Pulmonary artery endothelial cell (primary cell): ENCODE results near the gene TMEM232. TPM values are rescaled to one million over a fixed set of nuclear protein-coding genes. Genes with fewer than 3 reads are reported as not detected.
"Not testable (repeated sequence)": the region's sequence is repeated elsewhere in the genome, so short reads cannot be mapped to it uniquely, and the experiment has no call there.

Experiments
- DNase-seq: peaks from one replicate; pipeline ENCODE4 v3.0.0-alpha.2; 2011; ENCODE audit warnings: low read depth, low spot score
- total RNA-seq: library from RNA; depleted of rRNA; stranded (reverse); fragments of >200 nt; gene quantifications from 2 replicates; pipeline ENCODE4 v1.2.3, GENCODE V29; 2014

Gene TMEM232
- total RNA-seq, 1 donor from 2014 or later = 0.46 TPM

- DNase-seq = no peak
Measured at GRCh38 chr5:110625376-110625999, 101.0 kb downstream of the TMEM232 start.

DNA sequence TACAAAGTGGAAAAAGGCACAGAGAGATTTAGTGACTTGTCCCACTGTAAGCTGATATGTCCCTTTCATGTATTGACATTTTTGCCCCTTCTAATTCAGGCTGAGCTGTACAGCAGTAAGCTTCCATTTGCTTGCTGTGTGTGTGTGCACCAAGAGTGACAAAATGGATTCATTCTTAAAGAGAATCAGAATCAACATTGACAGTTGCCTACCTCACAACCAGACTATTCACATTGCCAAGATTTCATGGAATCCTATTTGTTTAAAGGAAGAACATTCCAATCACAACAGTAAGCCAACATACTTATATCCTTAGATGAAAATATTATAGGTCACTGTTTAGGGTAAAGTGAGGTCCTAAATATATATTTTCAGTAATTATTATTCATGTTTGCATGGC lies 102.6 kb downstream of the TMEM232 start:
- no peak for DNase-seq

GRCh38 chr5:110618941-110619340 lies 107.5 kb downstream of the TMEM232 start:
- DNase-seq = no peak

DNA sequence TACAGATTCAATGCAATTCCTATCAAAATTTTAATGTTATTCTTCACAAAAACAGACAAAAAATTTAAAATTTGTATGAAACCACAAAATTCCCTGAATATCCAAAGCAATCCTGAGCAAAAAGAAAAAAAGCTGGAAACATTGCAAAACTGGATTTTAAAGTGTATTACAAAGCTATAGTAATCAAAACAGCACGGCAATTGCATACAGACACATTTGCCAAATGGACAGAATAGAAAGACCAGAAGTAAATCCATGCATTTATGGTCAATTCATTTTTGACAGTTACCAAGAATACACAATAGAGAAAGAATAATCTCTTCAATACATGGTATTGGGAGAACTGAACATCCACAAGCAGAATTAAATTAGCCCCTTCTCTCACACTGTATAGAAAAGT lies 110.5 kb downstream of the TMEM232 start:
- no peak for DNase-seq

DNA sequence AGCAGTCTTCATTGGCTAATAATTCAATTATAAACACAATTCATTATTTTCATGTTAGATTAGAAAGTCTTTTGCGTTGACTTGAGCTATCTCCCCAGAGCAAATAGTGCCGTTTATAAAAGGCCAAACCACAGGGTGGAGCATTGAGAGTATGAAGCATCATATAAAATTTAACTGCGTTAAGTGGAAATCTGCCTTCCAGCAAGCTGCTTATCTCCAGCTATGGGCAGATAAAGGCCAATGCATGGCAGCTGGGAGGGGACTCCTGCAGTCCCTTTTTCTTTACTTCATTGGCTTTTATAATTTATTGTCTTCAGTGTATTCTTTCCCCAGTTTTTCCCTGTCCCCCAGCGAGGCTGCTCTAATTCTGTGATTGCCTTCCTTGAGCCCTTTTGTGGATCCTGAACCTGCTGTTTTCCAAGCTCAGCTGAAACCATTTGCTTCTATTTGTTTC lies 113.7 kb downstream of the TMEM232 start:
- DNase-seq = no peak

GRCh38 chr5:110611817-110612216 lies 114.7 kb downstream of the TMEM232 start:
- DNase-seq = no peak

GRCh38 chr5:110594866-110595265 lies 131.6 kb downstream of the TMEM232 start:
- DNase-seq = no peak

- no peak for DNase-seq
Measured at GRCh38 chr5:110590187-110590586, 136.3 kb downstream of the TMEM232 start.

DNA sequence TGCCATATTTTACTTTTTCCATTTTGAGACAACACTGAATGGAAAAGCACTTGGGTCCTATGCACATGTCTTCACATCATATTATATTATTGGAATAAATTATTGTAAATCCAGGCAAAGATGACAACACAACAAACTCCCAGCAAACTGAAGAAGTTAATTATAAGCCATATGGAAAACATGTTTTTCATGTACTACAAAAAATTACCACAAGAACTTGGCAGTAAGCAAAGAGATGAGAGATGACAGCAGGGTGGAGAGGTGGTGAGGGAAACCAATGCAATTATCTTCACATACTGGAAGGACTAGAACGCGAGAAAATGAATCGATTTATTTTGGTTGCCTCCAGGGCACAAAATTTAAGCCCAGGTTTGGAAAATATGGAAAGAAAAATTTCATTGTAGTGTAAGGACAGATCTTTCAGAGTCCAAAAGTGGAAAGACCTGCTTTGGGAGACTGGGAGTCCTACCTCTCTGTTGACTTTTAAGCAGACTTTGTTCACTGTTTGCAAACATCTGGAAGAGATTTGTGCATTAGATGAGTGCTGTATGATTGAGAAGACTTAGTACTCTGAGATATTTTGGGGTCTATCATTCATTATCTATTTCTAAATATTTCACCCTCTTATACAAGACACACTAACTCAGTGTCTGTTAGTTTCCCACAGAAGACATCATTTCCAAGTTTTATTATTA lies 138.0 kb downstream of the TMEM232 start:
- no peak for DNase-seq

DNA sequence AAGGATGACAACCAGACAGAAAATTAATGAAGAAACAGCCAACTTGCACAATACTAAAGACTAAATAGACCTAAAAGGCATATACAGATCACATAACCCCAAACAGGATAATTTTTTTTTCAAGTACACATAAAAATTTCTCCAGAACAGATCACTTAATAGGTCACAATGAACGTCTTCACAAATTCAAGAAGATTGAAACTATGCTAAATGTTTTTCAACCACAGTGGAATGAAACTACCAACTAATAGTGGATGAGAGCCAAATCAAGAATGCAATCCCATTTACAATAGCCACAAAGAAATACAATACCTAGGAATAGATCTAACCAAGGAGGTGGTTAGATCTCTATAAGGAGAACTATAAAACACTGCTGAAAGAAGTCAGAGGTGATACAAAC lies 145.8 kb downstream of the TMEM232 start:
- DNase-seq = no peak

DNA sequence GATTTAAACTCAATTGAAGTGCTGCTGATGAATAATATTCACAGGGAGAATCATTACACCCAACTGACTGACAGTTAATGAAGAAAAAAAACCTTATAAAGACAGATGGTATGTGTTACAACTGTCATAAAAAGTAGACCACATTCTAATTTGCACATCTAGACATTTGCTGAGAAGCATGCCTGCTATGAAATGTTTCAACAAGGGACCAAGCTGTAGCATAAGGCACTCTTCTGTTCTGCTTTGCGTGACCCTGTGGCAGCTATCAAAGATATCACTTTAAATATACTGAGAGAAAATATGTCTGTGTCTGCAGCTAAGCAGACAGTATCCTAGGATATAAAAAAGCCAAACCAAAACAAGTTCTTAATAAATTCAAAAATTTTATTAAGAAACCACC lies 153.7 kb downstream of the TMEM232 start:
- no peak for DNase-seq

DNA sequence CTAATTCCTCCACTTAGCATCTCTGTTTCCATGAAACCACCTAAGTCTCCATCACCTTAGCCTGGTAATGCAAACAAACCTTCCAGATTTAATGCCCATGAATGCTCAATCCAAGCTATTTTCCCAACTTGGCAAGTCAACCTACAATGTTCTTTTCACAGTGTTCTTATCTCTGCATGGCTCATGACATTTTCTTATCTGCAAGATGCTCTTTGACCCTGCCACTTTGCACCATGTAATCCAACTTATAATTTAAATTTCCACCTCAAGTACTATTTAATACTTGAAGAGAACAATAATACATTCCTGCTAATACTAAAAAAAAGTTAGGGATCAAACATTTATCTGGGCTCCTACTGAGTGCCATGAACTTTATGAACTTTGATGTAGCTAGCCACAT lies 164.3 kb downstream of the TMEM232 start:
- no peak for DNase-seq

DNA sequence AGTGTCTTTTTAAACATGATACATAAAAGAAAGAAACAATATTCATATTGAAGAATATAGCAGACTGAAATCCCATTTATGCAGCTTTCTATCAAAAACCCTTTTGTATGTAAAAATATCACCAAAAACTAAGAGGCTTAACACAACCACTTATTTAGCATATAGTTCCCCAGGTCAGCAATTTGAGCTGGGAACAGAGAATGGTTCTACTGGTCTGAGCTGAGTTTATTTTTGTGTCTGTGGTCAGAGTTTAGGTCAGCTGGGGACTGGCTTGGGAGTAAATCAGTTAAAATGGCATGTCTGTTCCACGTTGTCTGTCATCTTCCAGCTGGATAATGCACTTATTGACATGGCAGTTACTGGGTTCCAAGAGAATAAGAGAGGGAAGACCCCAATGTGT lies 165.0 kb downstream of the TMEM232 start:
- no peak for DNase-seq

DNA sequence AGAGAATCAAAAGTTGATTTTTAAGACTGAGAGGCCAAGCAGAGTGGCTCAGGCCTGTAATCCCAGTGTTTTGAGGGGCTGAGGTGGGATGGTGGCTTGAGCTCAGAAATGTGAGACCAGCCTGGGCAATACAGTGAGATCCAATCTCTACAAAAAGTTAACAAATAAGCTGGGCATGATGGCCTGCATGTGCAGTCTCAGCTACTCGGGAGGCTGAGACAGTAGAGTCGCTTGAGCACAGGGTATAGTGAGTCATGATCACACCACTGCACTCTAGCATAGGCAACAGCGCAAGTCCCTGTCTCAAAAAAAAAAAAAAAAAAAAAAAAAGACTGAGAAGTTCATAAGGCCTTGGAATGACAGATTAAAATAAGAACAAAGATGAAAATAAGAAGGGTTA lies 177.2 kb downstream of the TMEM232 start:
- DNase-seq = no peak

DNA sequence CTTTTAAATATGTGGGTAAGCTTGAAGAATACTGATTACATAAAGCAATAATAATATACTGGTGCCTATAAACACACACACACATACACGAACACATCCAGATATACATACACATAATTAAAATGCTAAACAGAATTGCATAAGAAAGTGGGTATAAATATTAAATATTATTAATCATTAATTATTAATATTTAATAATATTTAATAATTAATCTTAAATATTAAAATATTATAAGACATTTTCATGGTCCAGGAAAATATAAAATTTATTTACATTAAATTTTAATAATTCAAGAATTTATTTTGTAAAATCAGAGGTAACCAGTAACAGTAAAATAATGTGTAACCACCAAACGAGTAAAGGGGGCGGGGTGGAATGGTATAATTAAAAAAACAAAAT lies 178.3 kb downstream of the TMEM232 start:
- no peak for DNase-seq

DNA sequence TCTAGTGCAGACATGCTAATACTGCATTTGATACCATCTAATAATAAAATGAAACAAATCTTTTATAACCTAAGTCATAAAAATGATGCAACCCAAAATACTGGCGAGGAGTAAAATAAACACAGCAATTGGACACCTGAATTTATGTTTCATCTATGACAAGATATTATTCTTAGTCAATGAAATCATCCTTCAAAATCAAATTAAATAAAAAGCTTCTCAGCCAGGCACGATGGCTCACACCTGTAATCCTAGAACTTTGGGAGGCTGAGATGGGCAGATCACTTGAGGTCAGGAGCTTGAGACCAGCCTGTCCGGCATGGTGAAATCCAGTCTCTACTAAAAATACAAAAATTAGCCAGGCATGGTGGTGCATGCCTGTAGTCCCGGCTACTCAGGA lies 179.0 kb downstream of the TMEM232 start:
- DNase-seq = no peak

GRCh38 chr5:110545716-110546115 lies 180.8 kb downstream of the TMEM232 start:
- no peak for DNase-seq

DNA sequence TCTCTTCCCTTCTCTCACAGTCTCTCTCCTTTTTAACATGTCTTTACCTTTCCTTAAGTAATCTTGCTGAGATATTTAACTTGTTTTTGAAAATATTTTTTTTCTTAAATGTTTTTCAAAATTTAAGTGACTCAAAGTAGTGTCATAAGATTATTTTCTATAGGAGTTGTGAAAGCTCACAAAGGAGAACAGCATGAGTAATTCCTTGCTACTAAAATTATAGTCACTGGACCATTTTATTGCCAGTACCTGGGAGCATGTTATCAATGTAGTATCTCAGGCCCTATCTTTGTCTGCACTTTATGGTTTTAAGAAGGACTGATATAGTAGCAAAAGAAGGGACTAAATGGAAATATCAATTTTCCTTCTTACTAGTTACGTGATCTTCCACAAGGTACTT lies 181.9 kb downstream of the TMEM232 start:
- no peak for DNase-seq

DNA sequence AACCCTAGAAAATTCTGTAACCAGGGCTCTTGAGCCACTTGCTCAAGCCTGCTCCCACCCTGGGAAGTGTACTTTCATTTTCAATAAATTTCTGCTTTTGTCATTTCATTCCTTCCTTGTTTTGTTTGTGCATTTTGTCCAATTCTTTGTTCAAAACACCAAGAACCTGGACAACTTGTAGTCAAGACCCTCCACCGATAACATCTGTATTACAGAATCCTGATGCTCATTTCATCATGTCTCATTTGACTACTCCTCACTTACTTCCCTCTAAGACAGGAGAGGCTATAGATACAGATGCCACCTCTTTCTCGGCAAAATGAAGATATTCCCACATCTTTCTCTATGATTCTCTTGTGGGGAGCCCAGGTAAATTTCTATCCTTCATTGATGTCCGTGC lies 183.5 kb downstream of the TMEM232 start:
- DNase-seq = no peak

GRCh38 chr5:110536120-110537115 lies 190.1 kb downstream of the TMEM232 start:
- no peak for DNase-seq

DNA sequence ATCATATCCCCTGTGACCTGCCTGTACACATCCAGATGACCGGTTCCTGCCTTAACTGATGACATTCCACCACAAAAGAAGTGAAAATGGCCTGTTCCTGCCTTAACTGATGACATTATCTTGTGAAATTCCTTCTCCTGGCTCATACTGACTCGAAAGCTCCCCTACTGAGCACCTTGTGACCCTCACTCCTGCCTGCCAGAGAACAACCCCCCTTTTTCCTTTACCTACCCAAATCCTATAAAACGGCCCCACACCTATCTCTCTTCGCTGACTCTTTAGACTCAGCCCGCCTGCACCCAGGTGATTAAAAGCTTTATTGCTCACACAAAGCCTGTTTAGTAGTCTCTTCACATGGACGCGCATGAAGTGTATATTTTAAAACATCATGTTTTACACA lies 191.3 kb downstream of the TMEM232 start:
- DNase-seq = not testable (repeated sequence)

- no peak for DNase-seq
Measured at GRCh38 chr5:110525762-110526161, 200.7 kb downstream of the TMEM232 start.
